HEK293 (cell line): ENCODE results near the gene CHST9.

ENCODE experiments used
- CTCF ChIA-PET: fragments of 350-600 bp; formaldehyde crosslinking; extraction: SDS; loops from one replicate; lab custom pipeline; 2021; ENCODE audit warnings: antibody characterized with exemption; lab: Yijun Ruan, JAX
- POLR2A ChIA-PET: fragments of 300-600 bp; formaldehyde crosslinking; extraction: SDS; loops from one replicate; lab custom pipeline; 2020; ENCODE audit warnings: antibody characterized with exemption, inconsistent platforms; lab: Yijun Ruan, JAX
- H3K27ac ChIP-seq: fragments of 200-500 bp; sonication (Bioruptor generic); 2 replicates; pipeline ENCODE4 v1.5.1; 2014; ENCODE audit warnings: low read depth, low read length, control low read depth, inconsistent platforms; ENCODE audit errors: extremely low read depth
- H3K36me3 ChIP-seq, 2 experiments: fragments of 200-500 bp in 1 of 2; sonication (Bioruptor generic) in 1 of 2; 1 replicate in 1 of 2; 2 replicates in 1 of 2; pipeline ENCODE4 v1.5.1; 2014 to 2017; ENCODE audit warnings: inconsistent platforms in 2 of 2, low read length in 2 of 2; ENCODE audit not compliant: control insufficient read depth in 2 of 2, insufficient read depth in 1 of 2
- H3K4me1 ChIP-seq: fragments of 200-500 bp; sonication (Bioruptor generic); 2 replicates; pipeline ENCODE4 v1.5.1; 2014; ENCODE audit warnings: mild to moderate bottlenecking, low read length, inconsistent platforms; ENCODE audit not compliant: control insufficient read depth, insufficient read depth
- H3K4me3 ChIP-seq: 2 replicates; pipeline ENCODE4 v1.5.1; 2011; ENCODE audit warnings: low read depth, mild to moderate bottlenecking, control low read depth, low read length, moderate library complexity
- H3K9me3 ChIP-seq: fragments of 200-500 bp; sonication (Bioruptor generic); 2 replicates; pipeline ENCODE4 v1.5.1; 2014; ENCODE audit warnings: low read depth, low read length, inconsistent platforms; ENCODE audit not compliant: control insufficient read depth, insufficient read depth
- FEZF1 ChIP-seq: fragments of 450-650 bp; formaldehyde crosslinking; IDR thresholded peaks from 2 replicates; pipeline ENCODE4 v1.5.1; 2016; ENCODE audit warnings: missing biosample characterization, missing genetic modification characterization
- GFI1B ChIP-seq: fragments of 450-650 bp; formaldehyde crosslinking; IDR thresholded peaks from 2 replicates; pipeline ENCODE4 v1.5.1; 2016; ENCODE audit warnings: missing biosample characterization, missing genetic modification characterization
- GLIS2 ChIP-seq: fragments of 450-650 bp; formaldehyde crosslinking; IDR thresholded peaks from 2 replicates; pipeline ENCODE4 v1.5.1; 2016; ENCODE audit warnings: missing biosample characterization, missing genetic modification characterization
- SP7 ChIP-seq: fragments of 450-650 bp; formaldehyde crosslinking; IDR thresholded peaks from 2 replicates; pipeline ENCODE4 v1.5.1; 2016; ENCODE audit warnings: missing biosample characterization, missing genetic modification characterization
- TRIM28 ChIP-seq: IDR thresholded peaks from 2 replicates; pipeline ENCODE4 v1.6.1; 2011; ENCODE audit warnings: low read length, control low read depth, borderline replicate concordance
- ZBTB49 ChIP-seq: fragments of 450-650 bp; formaldehyde crosslinking; IDR thresholded peaks from 2 replicates; pipeline ENCODE4 v1.5.1; 2016; ENCODE audit warnings: missing biosample characterization, missing genetic modification characterization, low read depth
- ZFHX2 ChIP-seq: fragments of 450-650 bp; formaldehyde crosslinking; conservative IDR thresholded peaks from 2 replicates; pipeline ENCODE4 v1.5.1; 2016; ENCODE audit warnings: missing biosample characterization, missing genetic modification characterization
- ZNF140 ChIP-seq: fragments of 450-650 bp; formaldehyde crosslinking; IDR thresholded peaks from 2 replicates; pipeline ENCODE4 v1.5.1; 2016; ENCODE audit warnings: missing biosample characterization, missing genetic modification characterization
- ZNF169 ChIP-seq: fragments of 450-650 bp; formaldehyde crosslinking; IDR thresholded peaks from 2 replicates; pipeline ENCODE4 v1.5.1; 2016; ENCODE audit warnings: missing biosample characterization, missing genetic modification characterization
- ZNF174 ChIP-seq: fragments of 450-650 bp; formaldehyde crosslinking; IDR thresholded peaks from 2 replicates; pipeline ENCODE4 v1.5.0; 2017; ENCODE audit warnings: missing biosample characterization, mild to moderate bottlenecking, missing genetic modification characterization
- ZNF18 ChIP-seq: fragments of 450-650 bp; formaldehyde crosslinking; IDR thresholded peaks from 2 replicates; pipeline ENCODE4 v1.5.1; 2016; ENCODE audit warnings: missing biosample characterization, missing genetic modification characterization
- ZNF184 ChIP-seq: fragments of 450-650 bp; IDR thresholded peaks from 2 replicates; pipeline ENCODE4 v1.5.1; 2018; ENCODE audit warnings: missing biosample characterization, mild to moderate bottlenecking, missing genetic modification characterization
- ZNF19 ChIP-seq: fragments of 450-650 bp; formaldehyde crosslinking; IDR thresholded peaks from 2 replicates; pipeline ENCODE4; 2016; ENCODE audit warnings: missing biosample characterization, missing genetic modification characterization, low read depth
- ZNF221 ChIP-seq: fragments of 450-650 bp; formaldehyde crosslinking; IDR thresholded peaks from 2 replicates; pipeline ENCODE4 v1.5.1; 2017; ENCODE audit warnings: missing biosample characterization, missing genetic modification characterization, borderline replicate concordance
- ZNF280C ChIP-seq: fragments of 450-650 bp; formaldehyde crosslinking; IDR thresholded peaks from 2 replicates; pipeline ENCODE4 v1.5.1; 2016; ENCODE audit warnings: missing biosample characterization, missing genetic modification characterization
- ZNF292 ChIP-seq: fragments of 450-650 bp; formaldehyde crosslinking; IDR thresholded peaks from 2 replicates; pipeline ENCODE4 v1.5.1; 2016; ENCODE audit warnings: low read depth, missing biosample characterization, missing genetic modification characterization, borderline replicate concordance
- ZNF302 ChIP-seq: fragments of 450-650 bp; formaldehyde crosslinking; IDR thresholded peaks from 2 replicates; pipeline ENCODE4 v1.5.1; 2016; ENCODE audit warnings: missing biosample characterization, missing genetic modification characterization, low read depth
- ZNF311 ChIP-seq: fragments of 450-650 bp; formaldehyde crosslinking; IDR thresholded peaks from 2 replicates; pipeline ENCODE4 v1.5.1; 2017; ENCODE audit warnings: missing biosample characterization, missing genetic modification characterization, borderline replicate concordance
- ZNF433 ChIP-seq: fragments of 450-650 bp; formaldehyde crosslinking; IDR thresholded peaks from 2 replicates; pipeline ENCODE4 v1.5.1; 2016; ENCODE audit warnings: missing biosample characterization, missing genetic modification characterization, low read depth
- ZNF501 ChIP-seq: fragments of 450-650 bp; formaldehyde crosslinking; IDR thresholded peaks from 2 replicates; pipeline ENCODE4 v1.5.1; 2016; ENCODE audit warnings: missing biosample characterization, missing genetic modification characterization
- ZNF514 ChIP-seq: fragments of 450-650 bp; formaldehyde crosslinking; IDR thresholded peaks from 2 replicates; pipeline ENCODE4 v1.5.1; 2016; ENCODE audit warnings: missing biosample characterization, missing genetic modification characterization
- ZNF544 ChIP-seq: fragments of 450-650 bp; formaldehyde crosslinking; IDR thresholded peaks from 2 replicates; pipeline ENCODE4 v1.5.0; 2017; ENCODE audit warnings: missing biosample characterization, missing genetic modification characterization
- ZNF571 ChIP-seq: fragments of 450-650 bp; formaldehyde crosslinking; IDR thresholded peaks from 2 replicates; pipeline ENCODE4 v1.5.0; 2017; ENCODE audit warnings: missing biosample characterization, missing genetic modification characterization
- ZNF626 ChIP-seq: fragments of 450-650 bp; sonication (Bioruptor Pico); formaldehyde crosslinking; IDR thresholded peaks from 2 replicates; pipeline ENCODE4 v1.5.1; 2018; ENCODE audit warnings: missing biosample characterization, missing genetic modification characterization, inconsistent platforms
- ZNF654 ChIP-seq: fragments of 450-650 bp; formaldehyde crosslinking; IDR thresholded peaks from 2 replicates; pipeline ENCODE4 v1.5.1; 2016; ENCODE audit warnings: low read depth, missing biosample characterization, missing genetic modification characterization
- ZNF768 ChIP-seq: fragments of 450-650 bp; formaldehyde crosslinking; IDR thresholded peaks from 2 replicates; pipeline ENCODE4 v1.5.1; 2018; ENCODE audit warnings: missing biosample characterization, mild to moderate bottlenecking, missing genetic modification characterization
- ZNF776 ChIP-seq: fragments of 450-650 bp; formaldehyde crosslinking; IDR thresholded peaks from 2 replicates; pipeline ENCODE4 v1.5.0; 2017; ENCODE audit warnings: missing biosample characterization, missing genetic modification characterization, borderline replicate concordance
- ZSCAN30 ChIP-seq: fragments of 450-650 bp; IDR thresholded peaks from 2 replicates; pipeline ENCODE4 v1.5.1; 2018; ENCODE audit warnings: missing biosample characterization, mild to moderate bottlenecking, missing genetic modification characterization, moderate library complexity

CHST9 gene

GRCh38 chr18:26993568-26993967 is 191.5 kb downstream of the CHST9 start:
- CTCF ChIA-PET = no interaction called here
- Histone ChIP-seq H3K36me3 (no peaks in the 10 kb centered on the region), H3K9me3 (no peaks in the 10 kb centered on the region), H3K4me1 (no peaks in the 10 kb centered on the region), H3K27ac (no peak overlapping the region), H3K4me3 (no peak overlapping the region)
- POLR2A ChIA-PET = no interaction called here
- TF ChIP-seq ZNF433 (tag by site-specific recombination) (no peak), ZNF292 (tag by site-specific recombination) (no peak), ZNF514 (tag by site-specific recombination) (no peak), ZNF311 (tag by site-specific recombination) (no peak), ZFHX2 (tag by site-specific recombination) (no peak), ZNF776 (no peak), ZNF501 (tag by site-specific recombination) (no peak), ZNF302 (tag by site-specific recombination) (no peak), ZSCAN30 (tag by site-specific recombination) (no peak), GLIS2 (tag by site-specific recombination) (no peak), ZNF19 (tag by site-specific recombination) (no peak), SP7 (tag by site-specific recombination) (no peak), ZNF169 (tag by site-specific recombination) (no peak), ZNF626 (no peak), ZNF571 (tag by site-specific recombination) (no peak), ZBTB49 (tag by site-specific recombination) (no peak), ZNF768 (tag by site-specific recombination) (no peak), ZNF174 (tag by site-specific recombination) (no peak)

GRCh38 chr18:26992926-26993325 is 192.2 kb downstream of the CHST9 start:
- Histone ChIP-seq H3K4me1 (no peaks in the 10 kb centered on the region), H3K4me3 (no peak overlapping the region), H3K27ac (no peak overlapping the region), H3K36me3 (no peaks in the 10 kb centered on the region), H3K9me3 (no peaks in the 10 kb centered on the region)
- TF ChIP-seq TRIM28 (no peak), ZNF654 (tag by site-specific recombination) (no peak), ZNF140 (tag by site-specific recombination) (no peak)
- ChIA-PET POLR2A (no interaction called here), CTCF (interaction anchor here (0.7 kb wide), 1 partner anchor 151 kb away, joined by 3 read pairs; no protein-coding TSS in a partner anchor)

- ChIA-PET POLR2A (no interaction called here), CTCF (no interaction called here)
- TF ChIP-seq ZNF184 (tag by site-specific recombination) = no peak
- TF ChIP-seq ZNF280C (tag by site-specific recombination) = no peak
- TF ChIP-seq FEZF1 (tag by site-specific recombination) = no peak
- no peak for TF ChIP-seq ZNF433 (tag by site-specific recombination)
- TF ChIP-seq ZNF544 = no peak
- TF ChIP-seq GFI1B (tag by site-specific recombination) = no peak
- TF ChIP-seq ZNF221 (tag by site-specific recombination) = no peak
- TF ChIP-seq ZNF18 (tag by site-specific recombination) = no peak
Measured at GRCh38 chr18:26989842-26990241, 195.3 kb downstream of the CHST9 start.

More at GRCh38 chr18:26989842-26990241, 195.3 kb downstream of the CHST9 start:
- Histone ChIP-seq H3K9me3 (no peaks in the 10 kb centered on the region), H3K4me1 (no peaks in the 10 kb centered on the region), H3K4me3 (no peak overlapping the region), H3K27ac (no peak overlapping the region), H3K36me3 (no peaks in the 10 kb centered on the region)
